ENCODE data around the gene PUS7.
"Not testable (repeated sequence)": the region's sequence is repeated elsewhere in the genome, so short reads cannot be mapped to it uniquely, and the experiment has no call there.

Gene PUS7

GRCh38 chr7:105429746-105430612, 92.1 kb downstream of the PUS7 start:
- no peak for TF ChIP-seq SPI1 (IDR thresholded peaks at IDR 0.05; ENCODE audit: low read depth, low read length)
- no peak for TF ChIP-seq POLR2A (IDR thresholded peaks at IDR 0.05; ENCODE audit: low read depth, low read length)
- TF ChIP-seq TAF1 (IDR thresholded peaks at IDR 0.05; ENCODE audit: low read depth, low read length): no peak
- no peak for TF ChIP-seq PAX5 (IDR thresholded peaks at IDR 0.05; ENCODE audit: insufficient read depth, low read length, severe bottlenecking)
- no peak for TF ChIP-seq POLR2AphosphoS5 (IDR thresholded peaks at IDR 0.05; ENCODE audit: low read depth, low read length)
- no peak for TF ChIP-seq POU2F2 (IDR thresholded peaks at IDR 0.05; ENCODE audit: low read depth, low read length)
- DNase-seq (ENCODE audit: insufficient read length, low spot score) (no peak), FAIRE-seq (peak; percentile 86)

GRCh38 chr7:105426606-105427146, 95.4 kb downstream of the PUS7 start:
- TF ChIP-seq SPI1 (IDR thresholded peaks at IDR 0.05; ENCODE audit: low read depth, low read length): no peak
- TF ChIP-seq POU2F2 (IDR thresholded peaks at IDR 0.05; ENCODE audit: low read depth, low read length): no peak
- FAIRE-seq (no peak), DNase-seq (ENCODE audit: insufficient read length, low spot score) (no peak)

GRCh38 chr7:105423987-105424386, 98.1 kb downstream of the PUS7 start:
- no peak for DNase-seq (ENCODE audit: insufficient read length, low spot score)
- TF ChIP-seq TAF1 (IDR thresholded peaks at IDR 0.05; ENCODE audit: low read depth, low read length) (no peak), POLR2A (IDR thresholded peaks at IDR 0.05; ENCODE audit: low read depth, low read length) (no peak)
- FAIRE-seq: no peak

- no peak for DNase-seq (ENCODE audit: insufficient read length, low spot score)
- TF ChIP-seq POLR2A (IDR thresholded peaks at IDR 0.05; ENCODE audit: low read depth, low read length) (no peak), POLR2AphosphoS5 (IDR thresholded peaks at IDR 0.05; ENCODE audit: low read depth, low read length) (no peak), PAX5 (IDR thresholded peaks at IDR 0.05; ENCODE audit: insufficient read depth, low read length, severe bottlenecking) (no peak), POU2F2 (IDR thresholded peaks at IDR 0.05; ENCODE audit: low read depth, low read length) (no peak), TAF1 (IDR thresholded peaks at IDR 0.05; ENCODE audit: low read depth, low read length) (no peak)
- no peak for FAIRE-seq
These were observed 108.1 kb downstream of the PUS7 start for GRCh38 chr7:105413887-105414437.

GRCh38 chr7:105410774-105411173, 111.3 kb downstream of the PUS7 start:
- FAIRE-seq: not testable (repeated sequence)

GRCh38 chr7:105409775-105410174, 112.3 kb downstream of the PUS7 start:
- not testable (repeated sequence) for DNase-seq (ENCODE audit: insufficient read length, low spot score); FAIRE-seq

More at GRCh38 chr7:105410774-105411173, 111.3 kb downstream of the PUS7 start:
- not testable (repeated sequence) for DNase-seq (ENCODE audit: insufficient read length, low spot score)

GRCh38 chr7:105408791-105409410, 113.2 kb downstream of the PUS7 start:
- TF ChIP-seq POU2F2 (IDR thresholded peaks at IDR 0.05; ENCODE audit: low read depth, low read length) (no peak), POLR2AphosphoS5 (IDR thresholded peaks at IDR 0.05; ENCODE audit: low read depth, low read length) (no peak), POLR2A (IDR thresholded peaks at IDR 0.05; ENCODE audit: low read depth, low read length) (no peak), TAF1 (IDR thresholded peaks at IDR 0.05; ENCODE audit: low read depth, low read length) (no peak), SPI1 (IDR thresholded peaks at IDR 0.05; ENCODE audit: low read depth, low read length) (no peak), PAX5 (IDR thresholded peaks at IDR 0.05; ENCODE audit: insufficient read depth, low read length, severe bottlenecking) (no peak)
- no peak for DNase-seq (ENCODE audit: insufficient read length, low spot score)
- no peak for FAIRE-seq

All from GM12891 (cell line).